Spleen (tissue), 7 donors: ENCODE data around the gene PRKCE.

Source experiments
- CTCF ChIP-seq, 11 experiments: fragments of 200-600 bp in 7 of 11; fragments of 450-650 bp in 4 of 11; sonication (generic) in 4 of 11; IDR thresholded peaks in 8 of 11; conservative IDR thresholded peaks in 3 of 11; 1 replicate in 7 of 11; 2 replicates in 4 of 11; pipeline versions ENCODE4 v1.4.0 to v1.8.0; 2016 to 2021; ENCODE audit warnings: antibody characterized with exemption in 11 of 11, inconsistent platforms in 4 of 11, mild to moderate bottlenecking in 1 of 11
- POLR2AphosphoS5 ChIP-seq, 3 donors: sonication (generic); formaldehyde crosslinking; IDR thresholded peaks; one replicate each; pipeline ENCODE4 v1.5.1; 2017; ENCODE audit warnings: antibody characterized with exemption in 3 of 3
- donor health status: DM: no; HTN: no; CAD: no; lungs with moderate emphysema.
- donor health status: DM: no; HTN: no; CAD: no.
- donor health status: DM: no; HTN: no; CAD: no.

GRCh38 chr2:46053564-46053963 lies 402.1 kb downstream of the PRKCE start:
- no peak for TF ChIP-seq CTCF (IDR thresholded peaks at IDR 0.05 in 8 of 11, conservative IDR thresholded peaks at IDR 0.05 in 3 of 11)
- TF ChIP-seq POLR2AphosphoS5 (IDR thresholded peaks at IDR 0.05): no peak
